PFSK-1 (cell line): ENCODE results near the gene FFAR2.

Source experiments
- FOXP2 ChIP-seq: optimal IDR thresholded peaks from 2 replicates; pipeline ENCODE3; 2011; ENCODE audit warnings: borderline replicate concordance, control low read depth, inconsistent platforms; ENCODE audit not compliant: insufficient read depth; ENCODE audit errors: extremely low read length, extremely low read depth
- POLR2AphosphoS5 ChIP-seq: IDR thresholded peaks from 2 replicates; pipeline ENCODE4 v1.6.1; 2012; ENCODE audit warnings: low read depth, mild to moderate bottlenecking, control low read depth, low read length, moderate library complexity
- REST ChIP-seq, 2 experiments: IDR thresholded peaks; 2 replicates each; pipeline versions ENCODE4 v1.6.1 to v1.8.0; 2011 to 2012; ENCODE audit warnings: low read depth in 2 of 2, low read length in 2 of 2, control low read depth in 1 of 2, inconsistent platforms in 1 of 2, mild to moderate bottlenecking in 1 of 2, moderate library complexity in 1 of 2; ENCODE audit not compliant: insufficient read depth in 1 of 2
- SIN3A ChIP-seq: IDR thresholded peaks from 2 replicates; pipeline ENCODE4 v1.6.1; 2012; ENCODE audit warnings: mild to moderate bottlenecking, low read length, moderate library complexity, borderline replicate concordance; ENCODE audit not compliant: insufficient read depth
- TAF1 ChIP-seq: IDR thresholded peaks from 2 replicates; pipeline ENCODE4 v1.6.1; 2012; ENCODE audit warnings: low read length, control low read depth, borderline replicate concordance; ENCODE audit not compliant: insufficient read depth

The FFAR2 gene

GRCh38 chr19:35417278-35417677, 30.8 kb upstream of the FFAR2 start:
- no peak for TF ChIP-seq SIN3A
- TF ChIP-seq POLR2AphosphoS5, result no peak
- no peak for TF ChIP-seq REST (IDR thresholded peaks at IDR 0.05; ENCODE audit: insufficient read depth in 1 of 2, low read depth in 2 of 2, low read length in 2 of 2)
- no peak for TF ChIP-seq TAF1
- no peak for TF ChIP-seq FOXP2

GRCh38 chr19:35417713-35418534, 30.1 kb upstream of the FFAR2 start:
- TF ChIP-seq POLR2AphosphoS5, result no peak
- no peak for TF ChIP-seq FOXP2
- TF ChIP-seq TAF1, result no peak
- TF ChIP-seq SIN3A, result no peak
- no peak for TF ChIP-seq REST (IDR thresholded peaks at IDR 0.05; ENCODE audit: insufficient read depth in 1 of 2, low read depth in 2 of 2, low read length in 2 of 2)

- no peak for TF ChIP-seq TAF1
Observed at GRCh38 chr19:35419046-35419445, 29.0 kb upstream of the FFAR2 start.

GRCh38 chr19:35419805-35420204, 28.3 kb upstream of the FFAR2 start:
- TF ChIP-seq FOXP2 (no peak), TAF1 (no peak), POLR2AphosphoS5 (no peak), SIN3A (no peak), REST (IDR thresholded peaks at IDR 0.05; ENCODE audit: insufficient read depth in 1 of 2, low read depth in 2 of 2, low read length in 2 of 2) (no peak)

- TF ChIP-seq SIN3A (no peak), POLR2AphosphoS5 (no peak), REST (IDR thresholded peaks at IDR 0.05; ENCODE audit: insufficient read depth in 1 of 2, low read depth in 2 of 2, low read length in 2 of 2) (no peak), TAF1 (no peak), FOXP2 (no peak)
Observed at GRCh38 chr19:35421362-35421761, 26.7 kb upstream of the FFAR2 start.
